Endodermal cell (in vitro differentiated cells): Measurements from ENCODE around the gene MAP1LC3B2. TPM values are rescaled to one million over a fixed set of nuclear protein-coding genes. Genes with fewer than 3 reads are reported as not detected.

Experiments used
- DNase-seq: peaks from one replicate; pipeline ENCODE4 v3.0.0-alpha.2; 2017
- H3K27ac ChIP-seq: 2 replicates; pipeline ENCODE4 v1.5.1; 2013; ENCODE audit warnings: mild to moderate bottlenecking, low read depth, low read length, moderate library complexity
- H3K27me3 ChIP-seq: 2 replicates; pipeline ENCODE4 v1.6.1; 2013; ENCODE audit warnings: mild to moderate bottlenecking, low read length, moderate library complexity; ENCODE audit not compliant: insufficient read depth, control insufficient read depth, poor library complexity, severe bottlenecking
- H3K36me3 ChIP-seq: 2 replicates; pipeline ENCODE4 v1.7.0; 2013; ENCODE audit warnings: mild to moderate bottlenecking, low read length, moderate library complexity; ENCODE audit not compliant: control insufficient read depth, insufficient read depth
- H3K4me1 ChIP-seq: one replicate; pipeline ENCODE4 v1.7.0; 2013; ENCODE audit warnings: low read length; ENCODE audit not compliant: control insufficient read depth, insufficient read depth
- H3K4me3 ChIP-seq: 2 replicates; pipeline ENCODE4 v1.5.1; 2013; ENCODE audit warnings: mild to moderate bottlenecking, low read length, moderate library complexity
- H3K9ac ChIP-seq: 2 replicates; pipeline ENCODE4 v1.6.1; 2013; ENCODE audit warnings: mild to moderate bottlenecking, low read length, moderate library complexity; ENCODE audit not compliant: poor library complexity, severe bottlenecking; ENCODE audit errors: extremely low read depth
- H3K9me3 ChIP-seq: 2 replicates; pipeline ENCODE4 v1.6.1; 2013; ENCODE audit warnings: mild to moderate bottlenecking, low read length, moderate library complexity; ENCODE audit not compliant: control insufficient read depth
- H3K27ac Mint-ChIP-seq: 2 replicates; pipeline ENCODE4 v1.8.0; 2020; ENCODE audit warnings: mixed read lengths
- H3K27me3 Mint-ChIP-seq: 2 replicates; pipeline ENCODE4 v1.8.0; 2021; ENCODE audit warnings: mild to moderate bottlenecking, mixed read lengths; ENCODE audit not compliant: insufficient read depth
- H3K36me3 Mint-ChIP-seq: 2 replicates; pipeline ENCODE4 v1.8.0; 2020; ENCODE audit warnings: low read depth, mixed read lengths
- H3K4me1 Mint-ChIP-seq: 2 replicates; pipeline ENCODE4 v1.8.0; 2020; ENCODE audit warnings: mixed read lengths
- H3K4me3 Mint-ChIP-seq: 2 replicates; pipeline ENCODE4 v1.8.0; 2020; ENCODE audit warnings: mild to moderate bottlenecking, moderate library complexity, mixed read lengths
- H3K9me3 Mint-ChIP-seq: 2 replicates; pipeline ENCODE4 v1.8.0; 2020; ENCODE audit warnings: mild to moderate bottlenecking, mixed read lengths
- whole genome bisulfite sequencing, 2 experiments: methylation state at CpG; one replicate each; pipeline versions ENCODE4 v1.1.5 to v1.1.7; 2013; ENCODE audit warnings: missing lambda C conversion rate in 2 of 2, mixed read lengths in 1 of 2; ENCODE audit not compliant: insufficient coverage in 1 of 2, insufficient read length in 1 of 2; 5-methylcytosine and 5-hydroxymethylcytosine counted together
- total RNA-seq, 2 donors: library from RNA; stranded (reverse); fragmentation: NEBNext Ultra II Directional in 1 of 2; extraction: Animal tissue kit (Norgen Biotek cat#: 25700) in 1 of 2; gene quantifications; 2 replicates in 1 of 2; 3 replicates in 1 of 2; pipeline ENCODE4 v1.2.1, GENCODE V29; 2021
- TF ChIP-seq, protein P1 (sequence below): fragments of 200-600 bp; sonication (generic); conservative IDR thresholded peaks from 2 replicates; pipeline ENCODE4 v1.5.0; 2021; ENCODE audit warnings: antibody characterized with exemption, mild to moderate bottlenecking

The MAP1LC3B2 gene
- total RNA-seq, 2 donors from 2014 or later: 0.80 to 1.4 TPM

GRCh38 chr12:116590561-116590960 is 31.4 kb downstream of the MAP1LC3B2 start:
- Histone ChIP-seq H3K27ac (no peak overlapping the region), H3K27me3 (peaks cover 17% of the 10 kb centered on the region), H3K36me3 (no peaks in the 10 kb centered on the region), H3K4me1 (peaks cover 6% of the 10 kb centered on the region), H3K9me3 (peaks cover under 1% of the 10 kb centered on the region), H3K9ac (no peak overlapping the region), H3K4me3 (no peak overlapping the region)
- DNase-seq: no peak
- peaks cover 10% of the 10 kb centered on the region for H3K4me1 Mint-ChIP-seq
- no peak overlapping the region for H3K27ac Mint-ChIP-seq
- WGBS, 2 experiments: 50% methylated on average over 1 of the region's 1 CpG; no CpG with 5 or more reads in 1 of the 2 experiments
- H3K27me3 Mint-ChIP-seq: peaks cover 8% of the 10 kb centered on the region
- TF ChIP-seq, protein P1, sequence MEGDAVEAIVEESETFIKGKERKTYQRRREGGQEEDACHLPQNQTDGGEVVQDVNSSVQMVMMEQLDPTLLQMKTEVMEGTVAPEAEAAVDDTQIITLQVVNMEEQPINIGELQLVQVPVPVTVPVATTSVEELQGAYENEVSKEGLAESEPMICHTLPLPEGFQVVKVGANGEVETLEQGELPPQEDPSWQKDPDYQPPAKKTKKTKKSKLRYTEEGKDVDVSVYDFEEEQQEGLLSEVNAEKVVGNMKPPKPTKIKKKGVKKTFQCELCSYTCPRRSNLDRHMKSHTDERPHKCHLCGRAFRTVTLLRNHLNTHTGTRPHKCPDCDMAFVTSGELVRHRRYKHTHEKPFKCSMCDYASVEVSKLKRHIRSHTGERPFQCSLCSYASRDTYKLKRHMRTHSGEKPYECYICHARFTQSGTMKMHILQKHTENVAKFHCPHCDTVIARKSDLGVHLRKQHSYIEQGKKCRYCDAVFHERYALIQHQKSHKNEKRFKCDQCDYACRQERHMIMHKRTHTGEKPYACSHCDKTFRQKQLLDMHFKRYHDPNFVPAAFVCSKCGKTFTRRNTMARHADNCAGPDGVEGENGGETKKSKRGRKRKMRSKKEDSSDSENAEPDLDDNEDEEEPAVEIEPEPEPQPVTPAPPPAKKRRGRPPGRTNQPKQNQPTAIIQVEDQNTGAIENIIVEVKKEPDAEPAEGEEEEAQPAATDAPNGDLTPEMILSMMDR: peak; percentile 23
- no peaks in the 10 kb centered on the region for H3K36me3 Mint-ChIP-seq
- H3K9me3 Mint-ChIP-seq: no peaks in the 10 kb centered on the region
- H3K4me3 Mint-ChIP-seq: no peak overlapping the region

- Histone ChIP-seq H3K36me3 (no peaks in the 10 kb centered on the region), H3K9ac (no peak overlapping the region), H3K4me3 (no peak overlapping the region), H3K4me1 (peaks cover under 1% of the 10 kb centered on the region), H3K27me3 (peaks cover 11% of the 10 kb centered on the region), H3K9me3 (no peaks in the 10 kb centered on the region), H3K27ac (no peak overlapping the region)
- H3K4me3 Mint-ChIP-seq: no peak overlapping the region
- H3K36me3 Mint-ChIP-seq: no peaks in the 10 kb centered on the region
- peaks cover 10% of the 10 kb centered on the region for H3K4me1 Mint-ChIP-seq
- no peak for DNase-seq
- peaks cover 8% of the 10 kb centered on the region for H3K27me3 Mint-ChIP-seq
- 83 to 84% methylated on average over 6 to 11 of the region's 11 CpGs for WGBS, 2 experiments
- H3K9me3 Mint-ChIP-seq: no peaks in the 10 kb centered on the region
- peak overlapping the region; percentile 29 for H3K27ac Mint-ChIP-seq
- TF ChIP-seq, protein P1: no peak
Measured at GRCh38 chr12:116591855-116592637, 32.9 kb downstream of the MAP1LC3B2 start.

DNA sequence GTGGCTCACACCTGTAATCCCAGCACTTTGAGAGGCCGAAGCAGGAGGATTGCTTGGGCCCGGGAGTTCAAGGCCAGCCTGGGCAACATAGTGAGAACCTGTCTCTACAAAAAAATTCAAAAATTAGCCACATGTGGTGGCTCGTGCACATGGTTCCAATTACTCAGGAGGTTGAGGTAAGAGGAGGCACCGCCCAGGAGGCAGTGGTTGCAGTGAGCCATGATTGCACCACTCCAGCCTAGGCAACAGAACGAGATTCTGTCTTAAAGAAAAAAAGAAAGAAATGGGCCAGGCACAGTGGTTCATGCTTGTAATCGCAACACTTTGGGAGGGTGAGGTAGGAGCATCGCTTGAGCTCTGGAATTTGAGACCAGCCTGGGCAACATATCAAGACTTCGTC is 33.5 kb downstream of the MAP1LC3B2 start:
- Mint-ChIP-seq H3K27me3 (peaks cover 8% of the 10 kb centered on the region), H3K4me3 (no peak overlapping the region), H3K9me3 (no peaks in the 10 kb centered on the region), H3K36me3 (no peaks in the 10 kb centered on the region), H3K27ac (peak overlapping the region; percentile 1), H3K4me1 (peaks cover 10% of the 10 kb centered on the region)
- no peaks in the 10 kb centered on the region for H3K36me3 ChIP-seq
- no peak overlapping the region for H3K27ac ChIP-seq
- no peaks in the 10 kb centered on the region for H3K9me3 ChIP-seq
- no peaks in the 10 kb centered on the region for H3K4me1 ChIP-seq
- H3K4me3 ChIP-seq: no peak overlapping the region
- DNase-seq: no peak
- 96 to 99% methylated on average over 8 of the region's 8 CpGs for WGBS, 2 experiments
- TF ChIP-seq, protein P1: no peak
- H3K9ac ChIP-seq: no peak overlapping the region
- H3K27me3 ChIP-seq: peaks cover 11% of the 10 kb centered on the region
